Measurements from ENCODE around the gene CD320.
"Not testable (repeated sequence)": the region's sequence is repeated elsewhere in the genome, so short reads cannot be mapped to it uniquely, and the experiment has no call there.

The CD320 gene

GRCh38 chr19:8321986-8322637 is 14.0 kb upstream of the CD320 start:
- no peak for TF ChIP-seq CTCF (IDR thresholded peaks at IDR 0.05; ENCODE audit: insufficient read depth, low read depth, low read length, missing control alignments)
- DNase-seq (ENCODE audit: low read depth) = peak; percentile 29

DNA sequence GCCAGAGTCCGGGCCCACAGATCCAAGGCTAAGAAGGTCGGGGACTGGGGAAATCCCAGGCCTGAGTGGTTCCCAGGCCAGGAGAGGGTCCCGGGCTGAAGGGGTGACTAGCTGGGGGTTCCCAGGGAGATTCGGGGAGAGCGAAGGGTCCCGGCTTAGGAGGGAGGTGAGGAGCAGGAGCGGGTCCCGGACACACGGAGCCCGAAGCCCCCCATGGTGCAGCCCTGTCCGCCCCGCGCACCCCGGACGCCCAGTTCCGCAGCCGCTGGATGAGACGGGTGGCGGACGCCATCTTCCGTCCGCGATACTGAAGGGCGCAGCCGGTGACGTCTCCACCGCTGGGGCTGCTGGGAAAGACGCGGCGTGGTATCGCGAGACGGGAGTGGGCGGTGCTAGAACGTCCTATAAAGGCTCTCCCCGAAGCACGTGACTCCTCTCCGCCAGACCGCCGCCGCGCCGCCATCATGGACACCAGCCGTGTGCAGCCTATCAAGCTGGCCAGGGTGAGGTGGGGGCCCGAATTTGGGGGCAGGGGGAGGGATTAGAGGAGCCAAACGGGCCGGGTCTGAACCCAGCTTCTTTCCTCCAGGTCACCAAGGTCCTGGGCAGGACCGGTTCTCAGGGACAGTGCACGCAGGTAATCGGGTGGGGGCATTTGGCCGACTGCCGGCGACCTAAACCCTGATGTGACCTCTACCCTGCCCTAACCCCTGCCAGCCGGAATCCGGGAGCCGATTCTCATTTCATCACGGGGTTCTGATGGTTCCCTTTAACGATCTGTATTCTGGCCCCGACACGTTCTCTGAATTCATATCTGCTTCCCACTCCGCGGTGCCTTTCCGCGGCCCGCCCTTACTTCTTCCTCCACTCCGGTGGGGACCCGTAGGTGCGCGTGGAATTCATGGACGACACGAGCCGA is 13.2 kb upstream of the CD320 start, which contains the start of the genes NDUFA7 and RPS28:
TSS of gene NDUFA7 (minus strand) at position 309 of the 919 bp plus-strand sequence. CDS start at position 292, 17 bp downstream.
TSS of gene RPS28 (plus strand) at position 430 of the 919 bp plus-strand sequence. CDS start at position 465, 35 bp downstream.
- H3K4me3 ChIP-seq (ENCODE audit: low read depth, low read length) = peak within 1 kb of the TSS; percentile 86
- peak; percentile 29 for TF ChIP-seq CTCF (IDR thresholded peaks at IDR 0.05; ENCODE audit: insufficient read depth, low read depth, low read length, missing control alignments)
- DNase-seq (ENCODE audit: low read depth) = peak; percentile 98

More at GRCh38 chr19:8321986-8322637, 14.0 kb upstream of the CD320 start:
- peak overlapping the region; percentile 86 for H3K4me3 ChIP-seq (ENCODE audit: low read depth, low read length)

DNA sequence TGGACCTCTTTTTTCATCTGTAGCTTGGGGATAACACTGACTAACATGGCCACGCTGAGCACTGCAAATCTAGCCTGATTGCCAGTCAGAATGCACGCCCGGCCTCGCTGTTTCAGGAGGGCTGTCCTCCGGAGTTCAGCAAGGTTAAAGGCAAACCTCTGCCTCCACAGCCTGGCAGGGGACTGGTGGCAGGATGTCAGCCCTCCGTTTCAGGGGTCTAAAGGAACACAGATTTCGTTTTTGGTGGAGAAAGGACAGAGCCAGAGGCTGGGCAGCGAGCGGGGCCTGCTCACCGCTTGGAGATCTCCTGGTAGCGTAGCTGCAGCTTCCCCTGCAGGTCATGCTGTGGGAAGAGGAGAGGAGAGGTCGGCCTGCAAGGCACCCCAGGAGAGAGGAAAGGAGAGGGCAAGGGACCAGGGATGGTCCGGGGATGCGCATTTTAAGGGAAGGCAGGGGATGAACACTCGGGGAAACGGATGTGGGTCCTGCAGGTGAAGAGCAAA is 12.5 kb upstream of the CD320 start:
- peak; percentile 40 for DNase-seq (ENCODE audit: low read depth)
- peak overlapping the region; percentile 86 for H3K4me3 ChIP-seq (ENCODE audit: low read depth, low read length)
- TF ChIP-seq CTCF (IDR thresholded peaks at IDR 0.05; ENCODE audit: insufficient read depth, low read depth, low read length, missing control alignments) = no peak

DNA sequence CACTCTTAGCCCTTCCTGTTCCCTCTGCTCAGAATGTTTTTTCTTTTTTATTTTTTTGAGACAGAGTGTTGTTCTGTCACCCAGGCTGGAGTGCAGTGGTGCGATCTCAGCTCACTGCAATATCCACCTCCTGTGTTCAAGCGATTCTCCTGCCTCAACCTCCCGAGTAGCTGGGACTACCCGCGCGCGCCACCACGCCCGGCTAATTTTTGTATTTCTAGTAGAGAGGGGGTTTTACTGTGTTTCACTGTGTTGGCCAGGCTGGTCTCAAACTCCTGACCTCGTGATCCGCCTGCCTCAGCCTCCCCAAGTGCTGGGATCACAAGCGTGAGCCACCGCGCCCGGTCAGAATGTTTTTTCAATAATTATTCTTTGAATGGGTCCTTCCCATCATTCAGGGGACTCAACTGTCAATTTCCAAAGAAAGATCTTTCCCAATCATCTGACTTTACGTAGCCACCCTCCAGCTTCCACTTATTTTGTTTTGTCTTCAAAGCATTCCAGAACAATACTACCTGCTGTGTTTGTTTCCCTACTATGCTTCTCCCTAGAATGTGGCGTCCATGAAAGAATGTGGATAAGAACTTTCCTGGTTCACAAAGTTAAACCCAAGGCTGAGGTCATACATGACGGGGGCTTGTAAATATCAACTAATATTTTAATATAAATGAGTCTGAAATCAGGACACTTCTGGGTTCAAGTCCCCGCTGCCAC is 11.8 kb upstream of the CD320 start:
- no peak for DNase-seq (ENCODE audit: low read depth)
- H3K4me3 ChIP-seq (ENCODE audit: low read depth, low read length) = peak overlapping the region; percentile 86
- no peak for TF ChIP-seq CTCF (IDR thresholded peaks at IDR 0.05; ENCODE audit: insufficient read depth, low read depth, low read length, missing control alignments)

DNA sequence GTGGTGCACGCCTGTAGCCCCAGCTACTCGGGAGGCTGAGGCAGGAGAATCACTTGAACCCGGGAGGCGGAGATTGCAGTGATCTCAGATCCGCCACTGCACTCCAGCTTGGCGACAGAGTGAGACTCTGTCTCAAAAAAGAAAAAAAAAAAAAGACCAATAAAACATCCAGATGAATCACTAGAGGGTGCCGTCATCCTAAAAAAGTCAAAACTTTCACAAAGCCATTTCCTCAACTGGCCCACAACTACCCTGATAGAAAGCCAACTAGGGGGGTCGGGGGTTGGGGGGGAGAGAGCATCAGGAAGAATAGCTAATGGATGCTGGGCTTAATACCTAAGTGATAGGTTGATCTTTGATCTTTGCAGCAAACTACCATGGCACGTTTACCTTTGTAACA is 10.7 kb upstream of the CD320 start:
- H3K4me3 ChIP-seq (ENCODE audit: low read depth, low read length); DNase-seq (ENCODE audit: low read depth): not testable (repeated sequence)

- no peak for TF ChIP-seq CTCF (IDR thresholded peaks at IDR 0.05; ENCODE audit: insufficient read depth, low read depth, low read length, missing control alignments)
- H3K4me3 ChIP-seq (ENCODE audit: low read depth, low read length) = no peak overlapping the region
Measured at GRCh38 chr19:8316351-8317125, 8.4 kb upstream of the CD320 start.

DNA sequence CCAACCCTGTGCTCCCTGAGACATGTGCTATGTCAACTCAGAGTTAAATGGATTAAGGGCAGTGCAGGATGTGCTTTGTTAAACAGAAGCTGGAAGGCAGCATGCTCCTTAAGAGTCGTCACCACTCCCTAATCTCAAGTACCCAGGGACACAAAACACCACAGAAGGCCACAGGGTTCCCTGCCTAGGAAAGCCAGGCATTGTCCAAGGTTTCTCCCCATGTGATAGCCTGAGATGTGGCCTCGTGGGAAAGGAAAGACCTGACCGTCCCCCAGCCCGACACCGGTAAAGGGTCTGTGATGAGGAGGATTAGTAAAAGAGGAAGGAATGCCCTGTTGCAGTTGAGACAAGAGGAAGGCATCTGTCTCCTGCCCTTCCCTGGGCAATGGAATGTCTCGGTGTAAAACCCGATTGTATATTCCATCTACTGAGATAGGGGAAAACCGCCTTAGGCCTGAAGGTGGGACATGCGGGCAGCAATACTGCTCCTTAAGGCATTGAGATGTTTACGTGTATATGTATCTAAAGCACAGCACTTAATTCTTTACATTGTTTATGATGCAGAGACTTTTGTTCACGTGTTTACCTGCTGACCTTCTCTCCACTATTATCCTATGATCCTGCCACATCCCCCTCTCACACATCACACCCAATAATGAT is 7.0 kb upstream of the CD320 start:
- not testable (repeated sequence) for H3K4me3 ChIP-seq (ENCODE audit: low read depth, low read length); DNase-seq (ENCODE audit: low read depth)

More at GRCh38 chr19:8316351-8317125, 8.4 kb upstream of the CD320 start:
- DNase-seq (ENCODE audit: low read depth) = no peak

All from GM12865 (cell line).